MG63 (cell line): ENCODE measurements around the gene LMF2. TPM values are rescaled to one million over a fixed set of nuclear protein-coding genes. Genes with fewer than 3 reads are reported as not detected.

Source experiments
- DNase-seq: peaks from one replicate; pipeline ENCODE4 v3.0.0-alpha.2; 2020
- H3K27me3 ChIP-seq: fragments of 250-450 bp; sonication (Bioruptor Pico); 2 replicates; pipeline ENCODE4 v1.5.1; 2020; ENCODE audit warnings: mild to moderate bottlenecking, moderate library complexity
- H3K36me3 ChIP-seq: fragments of 250-450 bp; sonication (Bioruptor Pico); 2 replicates; pipeline ENCODE4 v1.5.1; 2020; ENCODE audit warnings: mild to moderate bottlenecking, moderate library complexity
- H3K4me3 ChIP-seq: fragments of 250-450 bp; sonication (Bioruptor Pico); 2 replicates; pipeline ENCODE4 v1.5.1; 2020; ENCODE audit warnings: mild to moderate bottlenecking, moderate library complexity
- H3K9me3 ChIP-seq: fragments of 250-450 bp; sonication (Bioruptor Pico); 2 replicates; pipeline ENCODE4 v1.5.1; 2020; ENCODE audit warnings: mild to moderate bottlenecking, moderate library complexity
- total RNA-seq: library from RNA; depleted of rRNA; stranded (reverse); fragments of >200 nt; shearing (Covaris generic); gene quantifications from 2 replicates; pipeline ENCODE4 v1.2.3, GENCODE V29; 2014; ENCODE audit warnings: low replicate concordance

LMF2 gene
- total RNA-seq, 1 experiment from 2014 or later = 30.3 TPM

- no peak for DNase-seq
- H3K4me3 ChIP-seq = no peak overlapping the region
- no peaks in the 10 kb centered on the region for H3K27me3 ChIP-seq
- H3K9me3 ChIP-seq = no peaks in the 10 kb centered on the region
- H3K36me3 ChIP-seq = peaks cover 14% of the 10 kb centered on the region
Observed at GRCh38 chr22:50467341-50467740, 40.2 kb downstream of the LMF2 start.

DNA sequence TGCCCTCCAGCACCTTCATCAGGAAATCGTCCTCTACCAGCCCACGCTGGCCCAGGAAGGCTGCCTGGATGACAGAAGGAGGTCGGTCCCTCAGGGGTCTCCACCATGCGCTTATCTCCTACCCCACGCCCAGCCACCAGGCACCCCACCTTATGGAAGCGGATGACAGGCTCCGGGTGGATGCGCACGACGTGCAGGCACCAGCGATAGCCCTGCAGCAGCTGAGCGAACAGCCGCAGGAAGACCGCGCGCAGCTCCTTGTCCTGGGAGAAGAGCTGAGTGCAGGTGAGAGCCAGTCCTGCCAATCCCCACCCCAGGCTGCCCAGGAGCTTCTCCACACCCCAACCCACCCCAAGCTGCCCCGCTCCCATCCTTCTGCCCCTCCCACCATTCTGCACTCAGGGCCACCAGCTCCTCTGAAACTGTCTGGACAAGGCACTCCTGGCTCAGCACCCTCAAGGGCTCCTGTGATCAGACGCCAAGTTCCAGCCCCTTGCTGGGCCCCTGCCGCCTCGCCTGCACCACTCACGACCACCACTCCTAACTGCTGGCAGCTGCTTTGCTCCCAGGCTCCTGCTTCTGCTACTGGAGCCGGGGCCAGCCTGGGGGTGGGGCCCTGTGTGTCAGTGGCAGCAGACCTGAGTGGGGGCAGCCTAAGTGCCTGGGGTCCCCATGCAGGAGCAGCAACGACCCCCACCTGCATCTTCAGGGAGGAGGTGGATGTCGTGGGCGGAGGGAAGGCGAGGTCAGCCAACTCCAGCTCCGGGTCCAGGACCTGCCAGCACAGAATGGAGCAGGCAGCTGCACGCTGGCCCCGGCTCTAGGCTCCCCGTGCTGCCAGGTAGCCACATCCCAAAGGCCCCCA is 42.2 kb downstream of the LMF2 start:
- DNase-seq = no peak
- H3K4me3 ChIP-seq = no peak overlapping the region
- H3K36me3 ChIP-seq = peaks cover 25% of the 10 kb centered on the region
- no peaks in the 10 kb centered on the region for H3K27me3 ChIP-seq
- no peaks in the 10 kb centered on the region for H3K9me3 ChIP-seq

- no peak for DNase-seq
- Histone ChIP-seq H3K27me3 (no peaks in the 10 kb centered on the region), H3K36me3 (peaks cover 32% of the 10 kb centered on the region), H3K9me3 (no peaks in the 10 kb centered on the region), H3K4me3 (no peak overlapping the region)
Observed at GRCh38 chr22:50464451-50464850, 43.1 kb downstream of the LMF2 start.

GRCh38 chr22:50463188-50463900 is 44.2 kb downstream of the LMF2 start:
- Histone ChIP-seq H3K4me3 (no peak overlapping the region), H3K27me3 (no peaks in the 10 kb centered on the region), H3K36me3 (peaks cover 32% of the 10 kb centered on the region), H3K9me3 (no peaks in the 10 kb centered on the region)
- no peak for DNase-seq

- no peaks in the 10 kb centered on the region for H3K27me3 ChIP-seq
- H3K36me3 ChIP-seq = peaks cover 33% of the 10 kb centered on the region
- no peak for DNase-seq
- no peak overlapping the region for H3K4me3 ChIP-seq
- H3K9me3 ChIP-seq = no peaks in the 10 kb centered on the region
Observed at GRCh38 chr22:50461979-50462540, 45.4 kb downstream of the LMF2 start.

DNA sequence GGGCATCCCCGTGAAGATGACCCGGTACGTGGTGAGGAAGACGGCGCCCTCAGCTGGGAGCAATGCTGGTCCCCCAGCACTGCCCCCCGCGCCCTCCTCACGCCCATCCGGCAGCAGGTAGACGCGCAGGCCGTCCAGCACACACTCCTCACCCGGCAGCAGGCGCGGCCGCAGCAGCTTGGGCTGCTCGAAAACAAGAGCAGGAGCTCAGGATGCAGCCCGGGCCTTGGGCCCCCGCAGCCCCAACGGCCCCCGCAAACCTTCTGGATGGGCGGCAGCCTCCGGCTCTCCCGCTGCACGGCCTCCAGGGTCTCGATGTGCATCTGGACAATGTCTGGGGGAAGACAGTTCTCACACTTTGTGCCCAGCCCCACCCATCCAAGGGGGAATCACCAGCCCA is 46.0 kb downstream of the LMF2 start:
- no peaks in the 10 kb centered on the region for H3K27me3 ChIP-seq
- no peak for DNase-seq
- H3K9me3 ChIP-seq = no peaks in the 10 kb centered on the region
- H3K4me3 ChIP-seq = no peak overlapping the region
- H3K36me3 ChIP-seq = peaks cover 35% of the 10 kb centered on the region

GRCh38 chr22:50460938-50461337 is 46.6 kb downstream of the LMF2 start:
- H3K27me3 ChIP-seq = no peaks in the 10 kb centered on the region
- H3K36me3 ChIP-seq = peaks cover 35% of the 10 kb centered on the region
- no peak for DNase-seq
- H3K4me3 ChIP-seq = no peak overlapping the region
- H3K9me3 ChIP-seq = no peaks in the 10 kb centered on the region

GRCh38 chr22:50459496-50460140 is 47.9 kb downstream of the LMF2 start:
- DNase-seq = no peak
- H3K27me3 ChIP-seq = no peaks in the 10 kb centered on the region
- H3K4me3 ChIP-seq = no peak overlapping the region
- H3K9me3 ChIP-seq = no peaks in the 10 kb centered on the region
- peaks cover 35% of the 10 kb centered on the region for H3K36me3 ChIP-seq

GRCh38 chr22:50459016-50459415 is 48.5 kb downstream of the LMF2 start:
- H3K27me3 ChIP-seq = no peaks in the 10 kb centered on the region
- DNase-seq = no peak
- no peaks in the 10 kb centered on the region for H3K9me3 ChIP-seq
- H3K36me3 ChIP-seq = peaks cover 35% of the 10 kb centered on the region
- H3K4me3 ChIP-seq = no peak overlapping the region

DNA sequence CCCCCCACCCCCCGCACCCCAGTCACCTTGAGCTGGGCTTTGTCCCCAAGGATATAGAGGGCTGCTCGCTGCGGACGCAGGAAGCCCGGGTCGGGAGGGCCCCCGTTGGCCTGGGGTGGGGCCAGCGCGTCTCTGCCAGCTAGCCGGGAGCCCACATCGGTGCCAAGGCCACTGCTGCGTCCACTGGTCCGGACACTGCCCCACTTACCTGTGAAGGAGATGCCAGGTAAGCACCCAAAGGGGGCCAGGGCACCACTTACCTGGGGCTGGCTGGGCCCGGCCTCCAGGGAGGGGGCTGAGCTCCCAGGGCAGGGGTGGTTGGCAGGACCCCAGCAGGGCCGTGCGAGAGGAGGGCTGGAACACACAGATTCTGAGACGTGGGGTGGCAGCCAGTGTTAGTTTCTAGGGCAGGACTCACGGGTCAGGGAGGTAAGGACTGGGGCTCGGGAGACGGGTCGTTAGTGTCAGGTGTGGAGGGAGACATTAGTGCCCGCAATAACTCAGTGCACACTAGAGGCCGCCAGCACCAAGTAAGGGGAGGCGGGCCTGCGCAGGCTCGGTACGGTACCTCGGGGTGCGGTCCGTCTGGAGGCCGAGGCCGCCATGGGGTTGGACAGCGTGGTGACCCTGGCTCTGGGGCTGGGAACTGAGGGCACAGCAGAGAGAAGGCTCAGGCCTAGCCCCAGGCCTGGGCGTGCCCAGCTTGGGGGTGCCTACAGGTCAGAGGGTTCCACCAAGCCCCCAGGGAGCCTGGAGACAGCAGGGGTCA is 50.9 kb downstream of the LMF2 start:
- no peak overlapping the region for H3K4me3 ChIP-seq
- no peaks in the 10 kb centered on the region for H3K27me3 ChIP-seq
- no peak for DNase-seq
- H3K36me3 ChIP-seq = peaks cover 32% of the 10 kb centered on the region
- H3K9me3 ChIP-seq = no peaks in the 10 kb centered on the region

DNA sequence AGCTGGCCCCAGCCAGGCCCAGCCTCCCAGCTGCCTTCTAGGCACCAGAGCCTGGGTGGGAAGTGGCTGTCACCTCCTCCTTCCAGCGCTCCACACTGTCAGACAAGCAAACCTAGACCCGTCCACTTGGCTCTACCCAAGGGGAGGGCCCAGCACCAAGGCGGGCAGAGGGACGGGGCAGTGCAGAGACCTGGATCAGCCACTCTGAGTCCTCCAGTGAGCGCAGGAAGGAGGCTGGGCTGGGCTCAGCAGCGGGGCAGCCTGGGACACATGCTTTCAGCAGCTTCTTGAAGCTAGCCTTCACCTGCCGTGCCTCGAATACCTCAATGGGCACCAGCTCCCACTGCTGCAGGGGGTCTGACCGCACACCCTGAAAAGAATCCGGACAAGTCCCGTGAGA is 51.5 kb downstream of the LMF2 start:
- no peak overlapping the region for H3K4me3 ChIP-seq
- no peak for DNase-seq
- no peaks in the 10 kb centered on the region for H3K27me3 ChIP-seq
- peaks cover 34% of the 10 kb centered on the region for H3K36me3 ChIP-seq
- no peaks in the 10 kb centered on the region for H3K9me3 ChIP-seq

- Histone ChIP-seq H3K27me3 (no peaks in the 10 kb centered on the region), H3K9me3 (no peaks in the 10 kb centered on the region), H3K4me3 (no peak overlapping the region), H3K36me3 (peaks cover 32% of the 10 kb centered on the region)
- DNase-seq = no peak
Observed at GRCh38 chr22:50455201-50455600, 52.3 kb downstream of the LMF2 start.

GRCh38 chr22:50454556-50455075 is 52.9 kb downstream of the LMF2 start:
- Histone ChIP-seq H3K9me3 (no peaks in the 10 kb centered on the region), H3K4me3 (no peak overlapping the region), H3K36me3 (peaks cover 27% of the 10 kb centered on the region), H3K27me3 (no peaks in the 10 kb centered on the region)
- DNase-seq = no peak
